Calu3 (cell line): ENCODE results near the gene GRIK3. TPM values are rescaled to one million over a fixed set of nuclear protein-coding genes. Genes with fewer than 3 reads are reported as not detected.

Experiments
- BruUV-seq: library from RNA; stranded (reverse); fragments of 400-500 nt; replicated peaks from 2 replicates; lab custom pipeline; 2021; lab: Mats Ljungman, UMichigan
- CTCF ChIA-PET: fragments of 300-600 bp; sonication (Branson Sonifier 250); formaldehyde crosslinking; loops from one replicate; lab custom pipeline; 2022; ENCODE audit warnings: antibody characterized with exemption; lab: Charles Lee
- DNase-seq: peaks from one replicate; pipeline ENCODE4 v3.0.0; 2022
- H3K27ac Mint-ChIP-seq: one replicate; pipeline ENCODE4 v1.8.0; 2022; ENCODE audit warnings: mixed read lengths; ENCODE audit not compliant: unreplicated experiment
- H3K27me3 Mint-ChIP-seq: one replicate; pipeline ENCODE4 v1.8.0; 2022; ENCODE audit warnings: mixed read lengths; ENCODE audit not compliant: unreplicated experiment
- H3K36me3 Mint-ChIP-seq: one replicate; pipeline ENCODE4 v1.8.0; 2022; ENCODE audit warnings: mild to moderate bottlenecking, moderate library complexity, mixed read lengths; ENCODE audit not compliant: insufficient read depth, unreplicated experiment
- H3K4me1 Mint-ChIP-seq: one replicate; pipeline ENCODE4 v1.8.0; 2022; ENCODE audit warnings: mild to moderate bottlenecking, low read depth, mixed read lengths; ENCODE audit not compliant: unreplicated experiment
- H3K4me3 Mint-ChIP-seq: one replicate; pipeline ENCODE4 v1.8.0; 2022; ENCODE audit warnings: mild to moderate bottlenecking, low read depth, moderate library complexity, mixed read lengths; ENCODE audit not compliant: unreplicated experiment
- H3K9me3 Mint-ChIP-seq: one replicate; pipeline ENCODE4 v1.8.0; 2022; ENCODE audit warnings: low read depth, mixed read lengths; ENCODE audit not compliant: unreplicated experiment
- CTCF ChIP-seq: fragments of 200-600 bp; IDR thresholded peaks from one replicate; pipeline ENCODE4 v1.8.0; 2022; ENCODE audit warnings: antibody characterized with exemption; ENCODE audit not compliant: unreplicated experiment
- intact Hi-C: fragments of 100-400 bp; cut with micrococcal nuclease; formaldehyde crosslinking; loops from one replicate; pipeline ENCODE4 v1.10.0; 2022; ENCODE audit not compliant: unreplicated experiment
- total RNA-seq: library from RNA; stranded (reverse); gene quantifications from 2 replicates; pipeline ENCODE4 v1.2.3, GENCODE V29; 2022

Gene GRIK3
- total RNA-seq, 1 experiment from 2014 or later = not detected

GRCh38 chr1:36847186-36847585 is 187.1 kb downstream of the GRIK3 start:
- H3K9me3 Mint-ChIP-seq = no peaks in the 10 kb centered on the region
- CTCF ChIA-PET = no interaction called here
- intact Hi-C loops = no loop called here
- no TSS peak for BruUV-seq
- H3K4me3 Mint-ChIP-seq = no peak overlapping the region
- DNase-seq = no peak
- no peaks in the 10 kb centered on the region for H3K4me1 Mint-ChIP-seq
- H3K36me3 Mint-ChIP-seq = no peaks in the 10 kb centered on the region
- H3K27ac Mint-ChIP-seq = no peak overlapping the region
- peaks cover 91% of the 10 kb centered on the region for H3K27me3 Mint-ChIP-seq
- TF ChIP-seq CTCF = no peak

GRCh38 chr1:36846357-36846756 is 188.0 kb downstream of the GRIK3 start:
- Mint-ChIP-seq H3K27me3 (peaks cover 91% of the 10 kb centered on the region), H3K4me1 (no peaks in the 10 kb centered on the region), H3K36me3 (no peaks in the 10 kb centered on the region), H3K9me3 (no peaks in the 10 kb centered on the region), H3K4me3 (no peak overlapping the region), H3K27ac (no peak overlapping the region)
- CTCF ChIA-PET = no interaction called here
- intact Hi-C loops = no loop called here
- BruUV-seq = no TSS peak
- TF ChIP-seq CTCF = no peak
- DNase-seq = no peak

- H3K4me1 Mint-ChIP-seq = no peaks in the 10 kb centered on the region
- no peaks in the 10 kb centered on the region for H3K36me3 Mint-ChIP-seq
- no peaks in the 10 kb centered on the region for H3K9me3 Mint-ChIP-seq
- H3K27ac Mint-ChIP-seq = no peak overlapping the region
- intact Hi-C loops = no loop called here
- no peak overlapping the region for H3K4me3 Mint-ChIP-seq
- TF ChIP-seq CTCF = no peak
- H3K27me3 Mint-ChIP-seq = peaks cover 91% of the 10 kb centered on the region
- DNase-seq = no peak
- CTCF ChIA-PET = no interaction called here
- no TSS peak for BruUV-seq
Measured at GRCh38 chr1:36845802-36846201, 188.5 kb downstream of the GRIK3 start.

- DNase-seq = no peak
- no peak for TF ChIP-seq CTCF
- no peak overlapping the region for H3K4me3 Mint-ChIP-seq
- peaks cover 85% of the 10 kb centered on the region for H3K27me3 Mint-ChIP-seq
- H3K4me1 Mint-ChIP-seq = no peaks in the 10 kb centered on the region
- CTCF ChIA-PET = no interaction called here
- no TSS peak for BruUV-seq
- H3K36me3 Mint-ChIP-seq = no peaks in the 10 kb centered on the region
- no peaks in the 10 kb centered on the region for H3K9me3 Mint-ChIP-seq
- intact Hi-C loops = no loop called here
- no peak overlapping the region for H3K27ac Mint-ChIP-seq
Measured at GRCh38 chr1:36844917-36845316, 189.4 kb downstream of the GRIK3 start.
